ENCODE results near the gene SLC38A5.

The SLC38A5 gene

GRCh38 chrX:48514126-48514806 is 44.2 kb upstream of the SLC38A5 start:
- peaks cover 13% of the 10 kb centered on the region for H3K27me3 Mint-ChIP-seq (ENCODE audit: low read depth, poor library complexity)
- H3K4me3 Mint-ChIP-seq = no peak overlapping the region
- peaks cover 9% of the 10 kb centered on the region for H3K36me3 Mint-ChIP-seq (ENCODE audit: low read depth)
- no peak for DNase-seq
- no peak for TF ChIP-seq CTCF (IDR thresholded peaks at IDR 0.05)
- peaks cover 63% of the 10 kb centered on the region for H3K9me3 Mint-ChIP-seq
- H3K27ac Mint-ChIP-seq = no peak overlapping the region
- peaks cover 13% of the 10 kb centered on the region for H3K4me1 Mint-ChIP-seq

GRCh38 chrX:48513670-48514069 is 43.6 kb upstream of the SLC38A5 start:
- peaks cover 13% of the 10 kb centered on the region for H3K4me1 Mint-ChIP-seq
- peaks cover 14% of the 10 kb centered on the region for H3K27me3 Mint-ChIP-seq (ENCODE audit: low read depth, poor library complexity)
- H3K9me3 Mint-ChIP-seq = peaks cover 62% of the 10 kb centered on the region
- TF ChIP-seq CTCF (IDR thresholded peaks at IDR 0.05) = no peak
- H3K27ac Mint-ChIP-seq = no peak overlapping the region
- H3K4me3 Mint-ChIP-seq = no peak overlapping the region
- no peak for DNase-seq
- peaks cover 7% of the 10 kb centered on the region for H3K36me3 Mint-ChIP-seq (ENCODE audit: low read depth)

GRCh38 chrX:48512371-48512935 is 42.4 kb upstream of the SLC38A5 start:
- no peak for DNase-seq
- H3K27me3 Mint-ChIP-seq (ENCODE audit: low read depth, poor library complexity) = peaks cover 14% of the 10 kb centered on the region
- H3K4me1 Mint-ChIP-seq = peaks cover 13% of the 10 kb centered on the region
- no peak for TF ChIP-seq CTCF (IDR thresholded peaks at IDR 0.05)
- no peak overlapping the region for H3K27ac Mint-ChIP-seq
- peaks cover 67% of the 10 kb centered on the region for H3K9me3 Mint-ChIP-seq
- H3K4me3 Mint-ChIP-seq = no peak overlapping the region
- peaks cover 7% of the 10 kb centered on the region for H3K36me3 Mint-ChIP-seq (ENCODE audit: low read depth)

DNA sequence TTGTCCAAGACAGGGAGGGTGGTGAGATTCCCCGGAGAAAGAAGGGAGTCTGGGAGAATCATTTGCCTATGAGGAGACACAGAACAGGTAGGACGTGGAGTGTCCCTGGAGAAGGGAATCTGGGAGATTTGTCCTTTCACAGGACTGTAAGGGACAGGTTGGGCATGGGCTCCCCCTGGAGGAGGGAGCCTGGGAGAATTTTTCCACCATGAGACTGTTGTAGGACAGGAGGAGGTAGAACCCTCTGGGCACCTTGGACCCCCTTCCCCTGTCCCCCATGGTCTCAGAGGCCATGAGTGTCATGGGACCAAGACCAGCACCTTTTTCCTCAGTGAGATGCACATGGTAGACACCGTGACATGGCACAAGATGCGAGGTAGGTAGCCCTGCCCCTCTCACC is 41.5 kb upstream of the SLC38A5 start:
- Mint-ChIP-seq H3K4me3 (no peak overlapping the region), H3K9me3 (peaks cover 63% of the 10 kb centered on the region), H3K27ac (no peak overlapping the region), H3K36me3 (ENCODE audit: low read depth) (peaks cover 7% of the 10 kb centered on the region), H3K27me3 (ENCODE audit: low read depth, poor library complexity) (peaks cover 14% of the 10 kb centered on the region), H3K4me1 (peaks cover 13% of the 10 kb centered on the region)
- DNase-seq = no peak
- TF ChIP-seq CTCF (IDR thresholded peaks at IDR 0.05) = no peak

GRCh38 chrX:48509619-48510018 is 39.6 kb upstream of the SLC38A5 start:
- Mint-ChIP-seq H3K4me3 (peak overlapping the region; percentile 90), H3K4me1 (peaks cover 13% of the 10 kb centered on the region), H3K36me3 (ENCODE audit: low read depth) (peaks cover 7% of the 10 kb centered on the region), H3K27me3 (ENCODE audit: low read depth, poor library complexity) (peaks cover 10% of the 10 kb centered on the region), H3K9me3 (peaks cover 52% of the 10 kb centered on the region), H3K27ac (no peak overlapping the region)
- TF ChIP-seq CTCF (IDR thresholded peaks at IDR 0.05) = no peak
- DNase-seq = no peak

DNA sequence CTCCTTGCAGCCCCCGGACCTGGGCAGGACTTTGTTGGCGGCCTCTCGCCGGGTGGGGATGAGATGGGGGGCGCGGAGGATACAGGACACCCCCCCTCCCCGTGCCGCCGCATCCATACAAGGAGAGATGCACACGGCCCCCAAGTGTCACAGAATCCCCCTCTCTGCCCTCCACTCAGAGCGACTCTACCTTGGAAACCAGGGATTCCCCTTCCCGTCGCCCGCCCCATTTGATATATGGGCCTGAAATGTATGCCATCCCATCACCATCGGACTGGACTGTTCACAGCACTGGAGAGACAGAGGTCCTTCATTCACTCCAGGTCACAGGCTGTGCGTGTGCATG is 39.2 kb upstream of the SLC38A5 start:
- H3K9me3 Mint-ChIP-seq = peaks cover 50% of the 10 kb centered on the region
- no peak for TF ChIP-seq CTCF (IDR thresholded peaks at IDR 0.05)
- no peak for DNase-seq
- H3K4me1 Mint-ChIP-seq = peaks cover 13% of the 10 kb centered on the region
- peaks cover 7% of the 10 kb centered on the region for H3K36me3 Mint-ChIP-seq (ENCODE audit: low read depth)
- H3K27ac Mint-ChIP-seq = no peak overlapping the region
- H3K4me3 Mint-ChIP-seq = peak overlapping the region; percentile 90
- H3K27me3 Mint-ChIP-seq (ENCODE audit: low read depth, poor library complexity) = peaks cover 10% of the 10 kb centered on the region

Measured in nephron progenitor cell (in vitro differentiated cells).